CD4-positive, alpha-beta memory T cell (primary cell): Measurements from ENCODE around the gene PIF1. TPM values are rescaled to one million over a fixed set of nuclear protein-coding genes. Genes with fewer than 3 reads are reported as not detected.

Experiments
- CTCF ChIA-PET: fragments of 350-600 bp; sonication (Branson Sonifier 250); formaldehyde crosslinking; loops from one replicate; lab custom pipeline; 2021; ENCODE audit warnings: inconsistent platforms; ENCODE audit not compliant: partially characterized antibody; lab: Charles Lee
- POLR2A ChIA-PET: fragments of 350-600 bp; sonication (Branson Sonifier 250); formaldehyde crosslinking; loops from one replicate; lab custom pipeline; 2021; ENCODE audit not compliant: partially characterized antibody; lab: Charles Lee
- DNase-seq, 5 donors: peaks; one replicate each; pipeline versions ENCODE4 v3.0.0 to v3.0.0-alpha.2; 2020 to 2022; ENCODE audit warnings: mixed read lengths in 1 of 5
- H3K27ac ChIP-seq: one replicate; pipeline ENCODE4 v1.7.0; 2013; ENCODE audit warnings: low read depth, low read length
- H3K27me3 ChIP-seq: 2 replicates; pipeline ENCODE4 v1.7.0; 2013; ENCODE audit warnings: mild to moderate bottlenecking, low read length, moderate library complexity; ENCODE audit not compliant: insufficient read depth
- H3K36me3 ChIP-seq: 2 replicates; pipeline ENCODE4 v1.7.0; 2013; ENCODE audit warnings: mild to moderate bottlenecking, low read length, moderate library complexity; ENCODE audit not compliant: insufficient read depth
- H3K4me1 ChIP-seq: 2 replicates; pipeline ENCODE4 v1.7.0; 2013; ENCODE audit warnings: mild to moderate bottlenecking, low read length, moderate library complexity; ENCODE audit not compliant: insufficient read depth
- H3K4me3 ChIP-seq, 2 donors: one replicate each; pipeline ENCODE4 v1.7.0; 2013; ENCODE audit warnings: low read length in 2 of 2, mild to moderate bottlenecking in 1 of 2
- H3K9me3 ChIP-seq, 2 donors: one replicate each; pipeline ENCODE4 v1.7.0; 2013; ENCODE audit warnings: low read length in 2 of 2, control low read depth in 1 of 2; ENCODE audit not compliant: control insufficient read depth in 1 of 2
- H3K27ac Mint-ChIP-seq, 7 donors: one replicate each; pipeline ENCODE4 v1.8.0; 2020 to 2021; ENCODE audit warnings: mixed read lengths in 7 of 7, mild to moderate bottlenecking in 6 of 7, inconsistent platforms in 3 of 7, moderate library complexity in 3 of 7
- H3K27me3 Mint-ChIP-seq, 2 donors: one replicate each; pipeline ENCODE4 v1.8.0; 2020 to 2021; ENCODE audit warnings: mixed read lengths in 2 of 2
- H3K36me3 Mint-ChIP-seq, 2 donors: one replicate each; pipeline ENCODE4 v1.8.0; 2020 to 2021; ENCODE audit warnings: mixed read lengths in 2 of 2, inconsistent platforms in 1 of 2, mild to moderate bottlenecking in 1 of 2
- H3K4me1 Mint-ChIP-seq, 4 donors: one replicate each; pipeline ENCODE4 v1.8.0; 2020 to 2021; ENCODE audit warnings: mixed read lengths in 4 of 4, mild to moderate bottlenecking in 1 of 4
- H3K4me3 Mint-ChIP-seq, 8 donors: one replicate each; pipeline ENCODE4 v1.8.0; 2020 to 2021; ENCODE audit warnings: mixed read lengths in 8 of 8, mild to moderate bottlenecking in 7 of 8, moderate library complexity in 6 of 8, inconsistent platforms in 3 of 8
- H3K9me3 Mint-ChIP-seq, 8 donors: one replicate each; pipeline ENCODE4 v1.8.0; 2020 to 2021; ENCODE audit warnings: mixed read lengths in 8 of 8, mild to moderate bottlenecking in 5 of 8, inconsistent platforms in 3 of 8, moderate library complexity in 1 of 8
- intact Hi-C: fragments of 100-400 bp; cut with micrococcal nuclease; formaldehyde crosslinking; loops from one replicate; pipeline ENCODE4 v1.15.1; 2023
- polyA plus RNA-seq, 2 donors: library from polyadenylated mRNA; unstranded; fragments of 300-500 nt; fragmentation: Illumina TruSeq; gene quantifications; one replicate each; pipeline ENCODE4 v1.2.3, GENCODE V29; 2021
- total RNA-seq, 2 experiments: library from RNA; stranded (reverse); gene quantifications; one replicate each; pipeline ENCODE4 v1.2.3, GENCODE V29; 2021

Gene PIF1
- total and polyA plus RNA-seq, 4 experiments from 2014 or later: 0.17 to 0.58 TPM; not detected in 2

- intact Hi-C loops: no loop called here
- DNase-seq: no peak
- peaks cover 38 to 68% (median 54%) of the 10 kb centered on the region in 4 donors for H3K4me1 Mint-ChIP-seq
- Histone ChIP-seq H3K4me1 (peaks cover 55% of the 10 kb centered on the region), H3K27me3 (no peaks in the 10 kb centered on the region), H3K36me3 (peaks cover 63% of the 10 kb centered on the region), H3K4me3 (no peak overlapping the region), H3K27ac (no peak overlapping the region), H3K9me3 (no peaks in the 10 kb centered on the region)
- peak overlapping the region; percentile 71 to 91 (median 79) for H3K27ac Mint-ChIP-seq
- H3K9me3 Mint-ChIP-seq: no peaks in the 10 kb centered on the region
- ChIA-PET CTCF (interaction anchor here (0.6 to 3.1 kb wide), 8 partner anchors 10 to 50 kb away, joined by 3 to 14 read pairs (median 4); no protein-coding TSS in a partner anchor), POLR2A (interaction anchor here (1.1 to 2.1 kb wide), 4 partner anchors 11 to 38 kb away, joined by 3 to 17 read pairs (median 4); no protein-coding TSS in a partner anchor)
- H3K27me3 Mint-ChIP-seq: no peaks in the 10 kb centered on the region
- H3K4me3 Mint-ChIP-seq: peak overlapping the region in 5 of 8 donors; percentile 1 to 50 (median 38)
- H3K36me3 Mint-ChIP-seq: peaks cover 19 to 80% of the 10 kb centered on the region in 2 donors
Measured at GRCh38 chr15:64856429-64857145, 31.1 kb upstream of the PIF1 start.

DNA sequence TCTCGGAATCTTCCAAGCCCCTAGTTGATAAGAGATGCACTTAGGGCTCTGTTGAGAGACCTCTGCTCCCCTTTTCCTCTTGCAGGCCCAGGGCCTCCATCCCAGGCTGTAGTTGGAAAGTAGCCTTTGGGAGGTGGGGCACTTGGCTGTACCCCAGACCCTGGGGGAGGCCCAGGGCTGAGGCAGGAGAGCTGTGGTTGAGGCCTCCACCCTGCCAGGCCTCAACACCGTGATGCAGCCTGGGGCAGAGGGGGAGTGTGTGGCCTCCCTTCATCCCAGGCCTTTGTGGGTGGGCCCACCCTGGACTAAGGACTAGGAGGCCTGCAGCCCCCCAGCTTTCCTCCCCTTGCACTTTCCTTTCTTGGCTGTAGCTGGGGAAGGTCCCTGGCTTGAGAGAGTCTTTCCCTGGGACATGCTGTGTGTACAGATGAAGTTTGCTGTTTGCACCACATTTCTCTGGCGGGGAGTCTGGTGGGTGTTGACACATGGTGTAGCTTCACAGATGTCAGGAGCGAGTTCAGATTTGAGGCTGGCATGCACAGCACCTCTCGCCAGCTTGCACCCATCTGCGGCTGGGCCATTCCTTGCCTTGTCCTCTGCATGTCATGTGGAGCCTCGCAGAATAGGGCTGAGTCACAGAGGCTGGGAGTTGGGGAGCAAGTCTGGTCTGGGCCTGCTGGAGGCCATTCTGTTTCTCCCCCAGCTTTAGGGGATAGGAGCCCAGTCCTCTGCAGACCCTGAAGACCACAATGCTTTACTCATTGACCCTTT, 29.9 kb upstream of the PIF1 start:
- CTCF ChIA-PET: interaction anchor here (2.5 kb wide), 1 partner anchor 8 kb away, joined by 5 read pairs; no protein-coding TSS in a partner anchor
- Mint-ChIP-seq H3K27me3 (no peaks in the 10 kb centered on the region), H3K27ac (peak overlapping the region in 6 of 7 donors; percentile 36 to 86 (median 50)), H3K4me1 (peaks cover 44 to 80% (median 61%) of the 10 kb centered on the region in 4 donors), H3K9me3 (no peaks in the 10 kb centered on the region), H3K4me3 (peak overlapping the region in 3 of 8 donors; percentile 25 to 50 (median 29)), H3K36me3 (peaks cover 23 to 87% of the 10 kb centered on the region in 2 donors)
- no peak overlapping the region for H3K4me3 ChIP-seq
- intact Hi-C loops: no loop called here
- no peak overlapping the region for H3K27ac ChIP-seq
- no peaks in the 10 kb centered on the region for H3K9me3 ChIP-seq
- H3K36me3 ChIP-seq: peaks cover 61% of the 10 kb centered on the region
- no peak for DNase-seq
- POLR2A ChIA-PET: interaction anchor here (0.6 to 1.1 kb wide), 2 partner anchors 18 to 19 kb away, joined by 3 read pairs; no protein-coding TSS in a partner anchor
- peaks cover 66% of the 10 kb centered on the region for H3K4me1 ChIP-seq
- H3K27me3 ChIP-seq: no peaks in the 10 kb centered on the region

- POLR2A ChIA-PET: interaction anchor here (1.1 kb wide), 1 partner anchor 28 kb away, joined by 3 read pairs; no protein-coding TSS in a partner anchor
- no peak overlapping the region for H3K27ac ChIP-seq
- Mint-ChIP-seq H3K4me1 (peaks cover 47 to 82% (median 63%) of the 10 kb centered on the region in 4 donors), H3K9me3 (no peaks in the 10 kb centered on the region), H3K27ac (peak overlapping the region in 4 of 7 donors; percentile 46 to 78 (median 69)), H3K36me3 (peaks cover 26 to 86% of the 10 kb centered on the region in 2 donors), H3K27me3 (no peaks in the 10 kb centered on the region), H3K4me3 (no peak overlapping the region)
- H3K4me1 ChIP-seq: peaks cover 67% of the 10 kb centered on the region
- CTCF ChIA-PET: no interaction called here
- no peaks in the 10 kb centered on the region for H3K27me3 ChIP-seq
- intact Hi-C loops: no loop called here
- H3K9me3 ChIP-seq: no peaks in the 10 kb centered on the region
- no peak for DNase-seq
- peaks cover 57% of the 10 kb centered on the region for H3K36me3 ChIP-seq
- no peak overlapping the region for H3K4me3 ChIP-seq
Measured at GRCh38 chr15:64854526-64854925, 29.1 kb upstream of the PIF1 start.

- Mint-ChIP-seq H3K4me1 (peaks cover 47 to 78% (median 63%) of the 10 kb centered on the region in 4 donors), H3K9me3 (no peaks in the 10 kb centered on the region), H3K36me3 (peaks cover 26 to 84% of the 10 kb centered on the region in 2 donors), H3K4me3 (no peak overlapping the region), H3K27ac (peak overlapping the region in 3 of 7 donors; percentile 31 to 78 (median 72)), H3K27me3 (no peaks in the 10 kb centered on the region)
- H3K27ac ChIP-seq: no peak overlapping the region
- DNase-seq: no peak
- H3K4me3 ChIP-seq: no peak overlapping the region
- H3K4me1 ChIP-seq: peaks cover 67% of the 10 kb centered on the region
- POLR2A ChIA-PET: interaction anchor here (1.1 kb wide), 1 partner anchor 28 kb away, joined by 3 read pairs; no protein-coding TSS in a partner anchor
- CTCF ChIA-PET: no interaction called here
- H3K36me3 ChIP-seq: peaks cover 52% of the 10 kb centered on the region
- no peaks in the 10 kb centered on the region for H3K27me3 ChIP-seq
- intact Hi-C loops: no loop called here
- H3K9me3 ChIP-seq: no peaks in the 10 kb centered on the region
Measured at GRCh38 chr15:64854041-64854440, 28.6 kb upstream of the PIF1 start.

DNA sequence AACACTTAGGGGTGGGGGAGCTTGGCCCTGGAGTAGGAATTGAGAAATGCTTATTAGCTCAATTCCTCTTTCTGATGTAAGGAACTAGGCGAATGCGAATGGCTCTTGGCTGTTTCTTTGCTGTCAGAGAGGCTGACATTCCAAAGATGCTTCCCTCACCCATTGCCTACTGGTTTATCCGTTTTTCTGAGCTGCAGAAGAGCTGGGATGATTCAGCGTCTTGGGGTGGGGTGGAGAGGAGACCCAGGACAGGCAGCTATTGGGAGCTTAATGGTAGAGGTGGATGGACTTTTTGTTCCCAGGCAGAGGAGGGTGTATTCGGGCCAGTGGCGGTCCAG, 26.0 kb upstream of the PIF1 start:
- POLR2A ChIA-PET: interaction anchor here (1.3 to 1.4 kb wide), 2 partner anchors 26 to 42 kb away, joined by 5 to 7 read pairs; no protein-coding TSS in a partner anchor

GRCh38 chr15:64850778-64851502, 25.5 kb upstream of the PIF1 start:
- ChIA-PET POLR2A (interaction anchor here (1.3 to 1.4 kb wide), 2 partner anchors 27 to 43 kb away, joined by 5 to 7 read pairs; no protein-coding TSS in a partner anchor), CTCF (interaction anchor here (1.1 to 2.1 kb wide), 6 partner anchors 10 to 57 kb away, joined by 3 to 6 read pairs (median 4); no protein-coding TSS in a partner anchor)
- H3K9me3 ChIP-seq: no peaks in the 10 kb centered on the region
- H3K4me3 Mint-ChIP-seq: no peak overlapping the region
- no peaks in the 10 kb centered on the region for H3K9me3 Mint-ChIP-seq
- peaks cover 25 to 70% of the 10 kb centered on the region in 2 donors for H3K36me3 Mint-ChIP-seq
- DNase-seq: no peak
- peaks cover 66% of the 10 kb centered on the region for H3K4me1 ChIP-seq
- H3K27ac ChIP-seq: no peak overlapping the region
- peaks cover 40% of the 10 kb centered on the region for H3K36me3 ChIP-seq
- H3K27me3 ChIP-seq: no peaks in the 10 kb centered on the region
- intact Hi-C loops: no loop called here
- H3K4me1 Mint-ChIP-seq: peaks cover 33 to 74% (median 58%) of the 10 kb centered on the region in 4 donors
- peak overlapping the region in 5 of 7 donors; percentile 43 to 72 (median 57) for H3K27ac Mint-ChIP-seq
- no peaks in the 10 kb centered on the region for H3K27me3 Mint-ChIP-seq
- no peak overlapping the region for H3K4me3 ChIP-seq

More for the DNA sequence above, 26.0 kb upstream of the PIF1 start:
- intact Hi-C loops: no loop called here
- Mint-ChIP-seq H3K36me3 (peaks cover 25 to 76% of the 10 kb centered on the region in 2 donors), H3K4me3 (no peak overlapping the region), H3K4me1 (peaks cover 36 to 74% (median 59%) of the 10 kb centered on the region in 4 donors), H3K9me3 (no peaks in the 10 kb centered on the region), H3K27ac (peak overlapping the region in 5 of 7 donors; percentile 19 to 87 (median 41)), H3K27me3 (no peaks in the 10 kb centered on the region)
- CTCF ChIA-PET: interaction anchor here (1.1 to 2.1 kb wide), 6 partner anchors 10 to 56 kb away, joined by 3 to 6 read pairs (median 4); no protein-coding TSS in a partner anchor
- Histone ChIP-seq H3K36me3 (peaks cover 46% of the 10 kb centered on the region), H3K27ac (no peak overlapping the region), H3K27me3 (no peaks in the 10 kb centered on the region), H3K4me3 (no peak overlapping the region), H3K4me1 (peaks cover 66% of the 10 kb centered on the region), H3K9me3 (no peaks in the 10 kb centered on the region)
- DNase-seq: no peak
